MCF 10A (cell line): Measurements from ENCODE around the gene GRIN3B. TPM values are rescaled to one million over a fixed set of nuclear protein-coding genes. Genes with fewer than 3 reads are reported as not detected.
"Not testable (repeated sequence)": the region's sequence is repeated elsewhere in the genome, so short reads cannot be mapped to it uniquely, and the experiment has no call there.

Experiments used
- BruUV-seq: library from RNA; stranded (reverse); fragments of 400-500 nt; replicated peaks from 2 replicates; lab custom pipeline; 2021; lab: Mats Ljungman, UMichigan
- CTCF ChIA-PET: fragments of 300-600 bp; sonication (Branson Sonifier 250); formaldehyde crosslinking; extraction: SDS; loops from one replicate; lab custom pipeline; 2021; ENCODE audit warnings: antibody characterized with exemption, inconsistent platforms; lab: Yijun Ruan, JAX
- POLR2A ChIA-PET: fragments of 300-600, 350-650 bp; sonication (Branson Sonifier 250); formaldehyde crosslinking; extraction: SDS; loops from one replicate; lab custom pipeline; 2020; ENCODE audit warnings: antibody characterized with exemption, inconsistent platforms; lab: Yijun Ruan, JAX
- DNase-seq: peaks from one replicate; pipeline ENCODE4 v3.0.0-alpha.2; 2018; ENCODE audit not compliant: unreplicated experiment
- H3K27ac Mint-ChIP-seq: one replicate; pipeline ENCODE4 v1.8.0; 2022; ENCODE audit warnings: mild to moderate bottlenecking, low read depth, mixed read lengths; ENCODE audit not compliant: unreplicated experiment
- H3K27me3 Mint-ChIP-seq: one replicate; pipeline ENCODE4 v1.8.0; 2022; ENCODE audit warnings: mixed read lengths; ENCODE audit not compliant: insufficient read depth, unreplicated experiment
- H3K36me3 Mint-ChIP-seq: one replicate; pipeline ENCODE4 v1.8.0; 2022; ENCODE audit warnings: mild to moderate bottlenecking, moderate library complexity, mixed read lengths; ENCODE audit not compliant: insufficient read depth, unreplicated experiment
- H3K4me1 Mint-ChIP-seq: one replicate; pipeline ENCODE4 v1.8.0; 2022; ENCODE audit warnings: mixed read lengths; ENCODE audit not compliant: insufficient read depth, unreplicated experiment
- H3K4me3 Mint-ChIP-seq: one replicate; pipeline ENCODE4 v1.8.0; 2022; ENCODE audit warnings: mild to moderate bottlenecking, moderate library complexity, mixed read lengths; ENCODE audit not compliant: unreplicated experiment
- H3K9me3 Mint-ChIP-seq: one replicate; pipeline ENCODE4 v1.8.0; 2022; ENCODE audit warnings: mixed read lengths; ENCODE audit not compliant: unreplicated experiment
- intact Hi-C: fragments of 100-400 bp; cut with micrococcal nuclease; formaldehyde crosslinking; loops from 2 replicates; pipeline ENCODE4 v1.14.1; 2022
- total RNA-seq: library from RNA; stranded (reverse); gene quantifications from 2 replicates; pipeline ENCODE4 v1.2.3, GENCODE V29; 2022
- TF ChIP-seq, protein P1 (sequence below): fragments of 200-600 bp; IDR thresholded peaks from one replicate; pipeline ENCODE4 v1.8.0; 2022; ENCODE audit warnings: antibody characterized with exemption, mild to moderate bottlenecking; ENCODE audit not compliant: unreplicated experiment

The GRIN3B gene
- total RNA-seq, 1 experiment from 2014 or later: not detected

DNA sequence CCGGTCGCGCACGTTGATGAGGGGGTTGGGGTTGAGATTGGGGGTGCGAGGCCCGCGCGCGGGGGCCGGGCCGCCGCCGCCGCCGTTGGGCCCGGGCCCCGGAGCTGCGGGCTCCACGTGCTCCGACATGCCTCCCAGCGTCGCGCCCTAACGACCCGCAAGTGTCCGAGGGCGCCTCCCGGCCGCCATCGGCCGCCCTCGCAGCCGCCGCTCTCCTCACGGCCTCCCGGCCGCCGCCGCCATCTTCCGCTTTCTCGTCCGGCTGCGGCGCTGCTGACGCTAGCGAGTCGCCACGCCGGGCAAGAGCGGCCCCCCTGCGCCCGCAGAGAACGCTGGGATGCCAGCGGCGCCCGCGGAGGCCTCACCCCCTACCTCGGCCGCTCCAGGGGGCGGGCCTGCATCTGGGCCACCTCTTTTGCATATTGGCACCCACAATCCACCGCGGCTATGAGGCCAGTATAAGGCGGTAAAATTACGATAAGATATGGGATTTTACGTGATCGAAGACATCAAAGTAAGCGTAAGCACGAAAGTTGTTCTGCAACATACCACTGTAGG lies 20.7 kb downstream of the GRIN3B start, which contains the start of gene TMEM259:
TSS of gene TMEM259 (minus strand) at position 256 of the 558 bp plus-strand sequence. CDS start at position 129, 127 bp downstream.
- Mint-ChIP-seq H3K9me3 (no peaks in the 10 kb centered on the region), H3K4me1 (peaks cover 17% of the 10 kb centered on the region), H3K4me3 (peak within 1 kb of the TSS; percentile 86), H3K27ac (peak within 1 kb of the TSS; percentile 99), H3K36me3 (peaks cover 35% of the 10 kb centered on the region), H3K27me3 (no peaks in the 10 kb centered on the region)
- CTCF ChIA-PET: interaction anchor here (0.6 to 0.7 kb wide), 2 partner anchors 18 to 362 kb away, joined by 3 to 4 read pairs; no protein-coding TSS in a partner anchor
- POLR2A ChIA-PET: interaction anchor here (0.6 to 2.3 kb wide), 14 partner anchors 16 to 446 kb away, joined by 3 to 13 read pairs (median 4); partner anchors contain the start of genes ABCA7, CIRBP and WDR18
- TF ChIP-seq, protein P1, sequence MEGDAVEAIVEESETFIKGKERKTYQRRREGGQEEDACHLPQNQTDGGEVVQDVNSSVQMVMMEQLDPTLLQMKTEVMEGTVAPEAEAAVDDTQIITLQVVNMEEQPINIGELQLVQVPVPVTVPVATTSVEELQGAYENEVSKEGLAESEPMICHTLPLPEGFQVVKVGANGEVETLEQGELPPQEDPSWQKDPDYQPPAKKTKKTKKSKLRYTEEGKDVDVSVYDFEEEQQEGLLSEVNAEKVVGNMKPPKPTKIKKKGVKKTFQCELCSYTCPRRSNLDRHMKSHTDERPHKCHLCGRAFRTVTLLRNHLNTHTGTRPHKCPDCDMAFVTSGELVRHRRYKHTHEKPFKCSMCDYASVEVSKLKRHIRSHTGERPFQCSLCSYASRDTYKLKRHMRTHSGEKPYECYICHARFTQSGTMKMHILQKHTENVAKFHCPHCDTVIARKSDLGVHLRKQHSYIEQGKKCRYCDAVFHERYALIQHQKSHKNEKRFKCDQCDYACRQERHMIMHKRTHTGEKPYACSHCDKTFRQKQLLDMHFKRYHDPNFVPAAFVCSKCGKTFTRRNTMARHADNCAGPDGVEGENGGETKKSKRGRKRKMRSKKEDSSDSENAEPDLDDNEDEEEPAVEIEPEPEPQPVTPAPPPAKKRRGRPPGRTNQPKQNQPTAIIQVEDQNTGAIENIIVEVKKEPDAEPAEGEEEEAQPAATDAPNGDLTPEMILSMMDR: no peak
- DNase-seq: peak; percentile 99
- intact Hi-C loops: loop anchor here (2.0 kb wide), 1 partner anchor 74 kb away; the partner anchor contains the start of gene POLR2E
- no TSS peak for BruUV-seq

DNA sequence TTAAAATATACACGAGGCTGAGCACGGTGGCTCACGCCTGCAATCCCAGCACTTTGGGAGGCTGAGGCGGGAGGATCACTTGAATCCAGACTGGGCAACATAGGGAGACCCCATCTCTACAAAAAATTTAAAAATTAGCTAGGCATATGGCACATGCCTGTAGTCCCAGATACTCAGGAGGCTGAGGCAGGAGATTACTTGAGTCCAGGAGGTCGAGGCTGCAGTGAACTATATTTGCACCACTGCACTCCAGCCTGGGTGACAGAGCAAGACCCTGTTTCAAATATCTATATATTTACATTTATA lies 23.6 kb downstream of the GRIN3B start:
- DNase-seq, BruUV-seq, H3K9me3 Mint-ChIP-seq, H3K27ac Mint-ChIP-seq, H3K4me3 Mint-ChIP-seq, H3K4me1 Mint-ChIP-seq, H3K27me3 Mint-ChIP-seq, intact Hi-C loops: not testable (repeated sequence)
- peaks cover 22% of the 10 kb centered on the region for H3K36me3 Mint-ChIP-seq
- ChIA-PET CTCF (interaction anchor here (0.9 kb wide), 1 partner anchor 51 kb away, joined by 4 read pairs; no protein-coding TSS in a partner anchor), POLR2A (interaction anchor here (1.4 kb wide), 1 partner anchor 194 kb away, joined by 3 read pairs; no protein-coding TSS in a partner anchor)

DNA sequence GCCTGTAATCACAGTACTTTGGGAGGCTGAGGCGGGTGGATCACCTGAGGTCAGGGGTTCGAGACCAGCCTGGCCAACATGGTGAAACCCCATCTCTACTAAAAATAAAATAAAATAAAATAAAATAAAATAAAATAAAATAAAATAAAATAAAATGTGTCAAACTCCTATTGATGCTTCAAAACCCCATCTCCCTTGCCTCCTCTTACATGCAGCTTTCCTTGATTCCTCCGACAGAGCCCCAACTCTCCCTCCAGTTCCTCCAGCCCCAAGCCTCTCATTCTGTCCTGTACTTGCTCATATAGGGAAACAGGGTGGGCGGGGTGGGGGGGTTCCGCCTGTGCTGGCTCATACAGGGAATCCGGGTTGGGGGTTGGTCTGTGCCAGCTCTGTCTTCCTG lies 24.9 kb downstream of the GRIN3B start:
- peaks cover 27% of the 10 kb centered on the region for H3K36me3 Mint-ChIP-seq
- intact Hi-C loops, H3K27me3 Mint-ChIP-seq, H3K27ac Mint-ChIP-seq, H3K4me1 Mint-ChIP-seq, BruUV-seq, H3K4me3 Mint-ChIP-seq, H3K9me3 Mint-ChIP-seq, DNase-seq: not testable (repeated sequence)
- POLR2A ChIA-PET: interaction anchor here (1.8 to 5.8 kb wide), 3 partner anchors 14 to 132 kb away, joined by 3 to 97 read pairs (median 12); partner anchors contain the start of genes ABCA7, MED16 and RNU6-9
- CTCF ChIA-PET: interaction anchor here (0.6 kb wide), 1 partner anchor 479 kb away, joined by 3 read pairs; no protein-coding TSS in a partner anchor

DNA sequence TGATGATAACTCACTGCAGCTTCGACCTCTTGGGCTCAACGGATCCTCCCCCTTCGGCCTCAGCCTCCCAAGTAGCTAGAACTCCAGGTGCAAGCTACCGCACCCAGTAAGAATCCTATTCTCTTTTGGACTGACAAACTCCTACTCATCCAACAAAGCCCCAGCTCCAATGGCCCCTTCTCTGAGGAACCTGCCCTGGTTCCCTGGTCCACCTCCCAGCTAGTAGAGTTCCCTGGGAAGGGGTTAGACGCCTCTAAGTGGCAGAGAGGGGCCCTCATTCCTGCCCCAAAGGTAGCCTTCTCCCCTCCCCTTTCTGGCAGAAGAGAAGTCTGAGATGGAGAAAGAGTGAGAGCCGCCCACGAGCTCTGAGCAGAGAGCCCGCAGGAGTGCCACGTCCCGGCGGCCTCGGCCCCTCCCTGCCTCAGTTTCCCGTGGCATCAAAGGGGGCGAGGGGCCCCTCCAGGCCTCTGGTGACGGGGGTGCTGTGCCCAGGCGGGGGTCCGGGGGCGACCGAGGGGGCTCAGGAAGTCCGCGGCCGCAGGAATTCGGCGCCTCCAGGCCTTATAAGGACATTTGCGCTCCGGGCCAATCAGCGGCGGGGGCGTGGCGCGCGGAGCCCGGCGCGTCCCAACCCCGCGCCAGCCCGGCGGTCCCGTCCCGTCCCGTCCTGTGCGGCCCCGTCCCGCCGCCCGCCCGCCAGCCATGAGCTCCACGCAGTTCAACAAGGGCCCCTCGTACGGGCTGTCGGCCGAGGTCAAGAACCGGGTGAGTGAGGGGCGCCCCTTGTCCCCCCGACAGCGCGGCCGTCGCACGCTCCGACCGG lies 26.0 kb downstream of the GRIN3B start, which contains the start of gene CNN2:
TSS of gene CNN2 (plus strand) at position 649 of the 823 bp plus-strand sequence. CDS start at position 703, 54 bp downstream.
- intact Hi-C loops: no loop called here
- Mint-ChIP-seq H3K27me3 (no peaks in the 10 kb centered on the region), H3K36me3 (peaks cover 28% of the 10 kb centered on the region), H3K9me3 (no peaks in the 10 kb centered on the region), H3K4me3 (peak within 1 kb of the TSS; percentile 86), H3K4me1 (peaks cover 12% of the 10 kb centered on the region), H3K27ac (peak within 1 kb of the TSS; percentile 96)
- CTCF ChIA-PET: interaction anchor here (0.6 to 0.8 kb wide), 3 partner anchors 55 to 418 kb away, joined by 3 to 4 read pairs (median 4); no protein-coding TSS in a partner anchor
- DNase-seq: peak; percentile 80
- no TSS peak for BruUV-seq
- TF ChIP-seq, protein P1: no peak
- POLR2A ChIA-PET: interaction anchor here (0.5 to 5.8 kb wide), 33 partner anchors 9 to 850 kb away, joined by 3 to 97 read pairs (median 5); partner anchors contain the start of genes ABCA7, ARHGAP45, CIRBP and GPX4
